ENCODE results near the gene CNPY1.

Gene CNPY1

DNA sequence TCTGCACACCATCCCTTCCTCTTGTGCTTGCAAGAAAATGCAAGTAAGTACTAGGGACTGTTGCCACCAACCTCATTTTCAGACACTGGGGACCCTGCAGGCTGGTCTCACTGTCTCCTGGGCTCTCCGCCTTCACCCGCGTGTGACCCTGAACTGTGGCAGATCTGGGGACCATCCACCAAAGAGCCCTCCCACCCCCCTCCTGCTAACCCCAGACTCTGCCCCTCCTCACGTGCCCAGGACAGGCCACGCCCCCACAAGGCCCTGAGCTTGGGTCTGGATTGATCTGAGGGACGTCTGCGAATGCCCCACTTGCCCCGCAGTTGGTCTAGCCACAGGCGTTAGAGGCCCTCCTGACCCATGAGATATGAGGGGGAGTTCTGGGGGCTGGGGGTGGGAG lies 8.1 kb downstream of the CNPY1 start:
- no peak for DNase-seq (ENCODE audit: low spot score)
- no peak for TF ChIP-seq CTCF (IDR thresholded peaks at IDR 0.05; ENCODE audit: extremely low read depth, insufficient read depth, missing control alignments)
- in situ Hi-C loops (cut with MboI; ENCODE audit: low pct_unique_long_range_greater_than_20kb, low sequenced_read_pairs, unreplicated experiment), result no loop called here

DNA sequence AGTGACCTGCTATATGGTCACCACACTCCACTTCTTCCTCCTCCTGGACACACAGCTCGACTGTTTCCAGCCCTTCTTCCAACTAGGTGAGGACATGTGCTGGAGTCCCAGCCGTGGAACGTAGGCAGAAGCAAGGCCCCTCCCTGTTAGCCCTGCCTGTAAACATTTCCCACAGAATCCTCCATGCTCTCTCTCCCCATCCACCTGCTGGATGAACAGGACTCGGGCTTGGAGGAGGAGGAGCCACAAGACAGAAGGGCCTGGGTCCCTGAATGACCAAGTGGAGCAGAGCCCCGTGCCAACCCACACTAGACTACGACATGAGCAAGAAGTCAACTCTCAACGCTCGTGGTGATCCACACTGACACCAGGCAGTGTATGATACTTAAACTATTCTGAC lies 9.9 kb downstream of the CNPY1 start:
- in situ Hi-C loops (cut with MboI; ENCODE audit: low pct_unique_long_range_greater_than_20kb, low sequenced_read_pairs, unreplicated experiment), result no loop called here
- no peak for DNase-seq (ENCODE audit: low spot score)
- TF ChIP-seq CTCF (IDR thresholded peaks at IDR 0.05; ENCODE audit: extremely low read depth, insufficient read depth, missing control alignments), result no peak

- peak; percentile 13 for DNase-seq (ENCODE audit: low spot score)
- TF ChIP-seq CTCF (IDR thresholded peaks at IDR 0.05; ENCODE audit: extremely low read depth, insufficient read depth, missing control alignments), result no peak
- in situ Hi-C loops (cut with MboI; ENCODE audit: low pct_unique_long_range_greater_than_20kb, low sequenced_read_pairs, unreplicated experiment), result no loop called here
Observed at GRCh38 chr7:155534691-155535090, 11.7 kb downstream of the CNPY1 start.

DNA sequence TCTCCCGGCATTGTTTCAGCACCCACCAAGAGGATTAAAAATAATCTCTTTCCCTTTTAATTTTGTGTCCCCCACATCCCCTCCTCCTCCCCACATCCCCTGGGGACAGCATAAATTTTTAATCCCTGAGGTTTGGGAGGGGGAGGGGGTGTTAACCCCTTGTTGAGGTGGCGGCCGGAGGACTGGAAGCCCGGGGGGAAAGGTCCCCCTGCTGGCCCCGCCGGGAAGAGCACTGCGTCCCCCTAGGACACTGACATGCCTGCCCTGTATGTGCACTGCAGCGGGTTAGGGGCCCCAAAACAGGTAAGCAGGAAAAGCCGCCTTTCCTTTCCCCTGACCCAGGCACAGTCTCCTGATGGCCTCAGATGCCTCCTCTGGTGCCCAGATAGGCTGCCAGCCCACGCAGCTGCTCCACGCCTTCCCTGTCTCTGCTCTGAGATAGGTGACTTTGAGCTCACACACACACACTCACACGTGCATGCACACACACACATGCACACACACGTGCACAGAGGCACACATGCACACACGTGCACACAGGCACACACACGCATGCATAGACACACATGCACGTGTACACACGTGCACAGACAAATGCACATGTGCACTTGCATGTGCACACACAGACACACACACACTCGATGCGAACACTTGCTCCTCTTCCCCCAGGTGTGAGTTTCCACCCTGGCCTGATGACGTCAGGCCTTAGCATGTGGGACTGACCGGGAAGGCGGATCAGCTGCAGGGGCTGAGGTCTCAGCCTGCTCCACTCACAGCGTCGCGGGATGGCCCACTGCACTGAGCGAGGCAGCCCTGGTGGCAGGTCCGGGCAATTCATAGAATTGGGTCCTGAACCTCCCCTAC lies 12.3 kb downstream of the CNPY1 start:
- peak; percentile 81 for TF ChIP-seq CTCF (IDR thresholded peaks at IDR 0.05; ENCODE audit: extremely low read depth, insufficient read depth, missing control alignments)
- in situ Hi-C loops (cut with MboI; ENCODE audit: low pct_unique_long_range_greater_than_20kb, low sequenced_read_pairs, unreplicated experiment), result no loop called here
- peak; percentile 86 for DNase-seq (ENCODE audit: low spot score)

DNA sequence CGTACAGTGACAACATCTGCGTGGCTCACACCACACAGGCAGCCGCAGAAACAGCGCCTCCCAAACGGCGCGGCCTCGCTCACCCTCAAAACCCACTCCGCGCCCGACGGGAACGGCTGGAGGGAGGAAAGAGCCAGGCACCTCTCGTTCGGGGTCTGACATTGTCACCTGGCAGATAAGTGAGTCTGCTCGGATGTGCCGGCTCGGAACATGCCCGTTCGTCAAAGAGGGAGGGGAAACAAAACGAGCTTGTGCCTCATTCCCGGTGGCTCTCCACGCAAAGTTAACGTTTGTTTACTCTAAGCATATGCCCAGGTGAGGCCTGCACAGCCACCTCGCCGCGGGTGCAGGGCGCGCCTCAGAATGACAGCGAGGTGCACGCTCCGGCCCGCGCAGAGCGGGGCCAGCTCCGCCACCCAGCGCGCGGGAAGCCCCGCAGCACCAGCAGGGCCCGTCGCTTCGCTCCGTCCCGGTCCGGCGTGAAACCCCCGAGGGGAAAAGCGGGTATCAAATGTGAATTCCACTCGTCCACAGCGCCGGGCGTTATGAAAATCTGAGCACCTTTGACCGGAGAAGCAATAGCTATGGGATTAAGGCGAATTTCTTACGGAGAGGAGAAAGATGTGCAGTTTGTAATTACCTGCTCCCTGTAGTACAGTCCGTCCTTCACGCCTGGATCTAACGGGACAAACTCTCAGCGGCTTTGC lies 13.1 kb downstream of the CNPY1 start:
- in situ Hi-C loops (cut with MboI; ENCODE audit: low pct_unique_long_range_greater_than_20kb, low sequenced_read_pairs, unreplicated experiment), result no loop called here
- no peak for TF ChIP-seq CTCF (IDR thresholded peaks at IDR 0.05; ENCODE audit: extremely low read depth, insufficient read depth, missing control alignments)
- peak; percentile 47 for DNase-seq (ENCODE audit: low spot score)

GRCh38 chr7:155532792-155533119 lies 13.6 kb downstream of the CNPY1 start:
- in situ Hi-C loops (cut with MboI; ENCODE audit: low pct_unique_long_range_greater_than_20kb, low sequenced_read_pairs, unreplicated experiment), result no loop called here
- no peak for TF ChIP-seq CTCF (IDR thresholded peaks at IDR 0.05; ENCODE audit: extremely low read depth, insufficient read depth, missing control alignments)
- no peak for DNase-seq (ENCODE audit: low spot score)

Measured in GM13977 (cell line).